ENCODE results near the gene POLR1A. TPM values are rescaled to one million over a fixed set of nuclear protein-coding genes. Genes with fewer than 3 reads are reported as not detected.
A peak's percentile ranks its signal among the peaks of the same experiment; 100 is the strongest.

Gene POLR1A
- polyA plus RNA-seq, 3 donors: 0.45 to 2.1 (median 1.6) TPM

- H3K36me3 Mint-ChIP-seq: peaks cover 58 to 61% of the 10 kb centered on the region in 2 donors
- no peaks in the 10 kb centered on the region for H3K27me3 Mint-ChIP-seq (ENCODE audit: low read depth in 3 of 3)
- WGBS (ENCODE audit: insufficient coverage): 100% methylated on average over 2 of the region's 7 CpGs
- Histone ChIP-seq H3K4me3 (replicated peaks in 1 of 3; ENCODE audit: low read depth in 2 of 3, low read length in 3 of 3) (no peak overlapping the region), H3K9me3 (replicated peaks in 1 of 2; ENCODE audit: control insufficient read depth in 1 of 2, insufficient read depth in 1 of 2, low read length in 2 of 2) (no peaks in the 10 kb centered on the region), H3K4me2 (replicated peaks; ENCODE audit: extremely low read depth, low read length, poor library complexity, severe bottlenecking) (no peak overlapping the region), H2AFZ (ENCODE audit: insufficient read depth, low read depth, low read length, poor library complexity, severe bottlenecking) (no peak overlapping the region), H3K4me1 (ENCODE audit: control insufficient read depth in 1 of 2, insufficient read depth in 2 of 2, low read length in 2 of 2) (peaks cover 3 to 15% of the 10 kb centered on the region in 2 donors), H3K36me3 (replicated peaks in 1 of 2; ENCODE audit: control insufficient read depth in 1 of 2, insufficient read depth in 2 of 2, low read length in 2 of 2) (peaks cover 45 to 52% of the 10 kb centered on the region in 2 donors), H4K20me1 (ENCODE audit: insufficient read depth, low read length) (no peaks in the 10 kb centered on the region), H3K9ac (ENCODE audit: insufficient read depth, low read length, poor library complexity, severe bottlenecking) (no peak overlapping the region), H3K79me2 (ENCODE audit: insufficient read depth, low read length) (no peaks in the 10 kb centered on the region), H3K27me3 (ENCODE audit: control insufficient read depth in 2 of 2, insufficient read depth in 2 of 2, low read length in 2 of 2) (no peaks in the 10 kb centered on the region), H3K27ac (ENCODE audit: low read depth in 1 of 2, low read length in 2 of 2) (peak overlapping the region in 1 of 2 donors; percentile 9)
- H3K9me3 Mint-ChIP-seq: no peaks in the 10 kb centered on the region
- no peak for TF ChIP-seq CTCF (IDR thresholded peaks at IDR 0.05)
- H3K4me1 Mint-ChIP-seq: peaks cover 16% of the 10 kb centered on the region
- intact Hi-C loops (cut with micrococcal nuclease): no loop called here
- H3K4me3 Mint-ChIP-seq: no peak overlapping the region
- no peak for DNase-seq
- peak overlapping the region in 3 of 7 donors; percentile 24 to 48 (median 41) for H3K27ac Mint-ChIP-seq
Observed at GRCh38 chr2:86025229-86025820, 80.4 kb downstream of the POLR1A start.

DNA sequence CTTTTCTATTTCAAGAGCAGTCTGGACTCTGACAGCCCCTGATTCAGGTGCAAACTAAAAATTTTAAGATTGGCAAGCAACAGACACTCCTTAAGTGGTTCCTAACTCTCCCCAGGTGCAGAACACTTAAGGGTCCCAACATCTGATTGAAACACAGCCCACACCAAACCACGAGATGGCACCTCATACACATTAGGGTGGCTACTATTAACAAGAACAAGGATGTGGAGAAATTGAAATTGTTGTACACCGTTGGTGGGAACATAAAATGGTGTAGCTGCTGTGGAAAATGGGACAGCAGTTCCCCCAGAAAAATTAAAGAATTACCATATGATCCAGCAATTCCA, 82.3 kb downstream of the POLR1A start:
- Histone ChIP-seq H3K27me3 (ENCODE audit: control insufficient read depth in 2 of 2, insufficient read depth in 2 of 2, low read length in 2 of 2) (no peaks in the 10 kb centered on the region), H3K4me3 (replicated peaks in 1 of 3; ENCODE audit: low read depth in 2 of 3, low read length in 3 of 3) (no peak overlapping the region), H3K36me3 (replicated peaks in 1 of 2; ENCODE audit: control insufficient read depth in 1 of 2, insufficient read depth in 2 of 2, low read length in 2 of 2) (peaks cover 28 to 32% of the 10 kb centered on the region in 2 donors), H4K20me1 (ENCODE audit: insufficient read depth, low read length) (no peaks in the 10 kb centered on the region), H3K4me2 (replicated peaks; ENCODE audit: extremely low read depth, low read length, poor library complexity, severe bottlenecking) (no peak overlapping the region), H3K4me1 (ENCODE audit: control insufficient read depth in 1 of 2, insufficient read depth in 2 of 2, low read length in 2 of 2) (peaks cover 7 to 18% of the 10 kb centered on the region in 2 donors), H3K9ac (ENCODE audit: insufficient read depth, low read length, poor library complexity, severe bottlenecking) (no peak overlapping the region), H3K79me2 (ENCODE audit: insufficient read depth, low read length) (no peaks in the 10 kb centered on the region), H2AFZ (ENCODE audit: insufficient read depth, low read depth, low read length, poor library complexity, severe bottlenecking) (no peak overlapping the region), H3K9me3 (replicated peaks in 1 of 2; ENCODE audit: control insufficient read depth in 1 of 2, insufficient read depth in 1 of 2, low read length in 2 of 2) (no peaks in the 10 kb centered on the region), H3K27ac (ENCODE audit: low read depth in 1 of 2, low read length in 2 of 2) (no peak overlapping the region)
- H3K9me3 Mint-ChIP-seq: no peaks in the 10 kb centered on the region
- no peak for TF ChIP-seq CTCF (IDR thresholded peaks at IDR 0.05)
- intact Hi-C loops (cut with micrococcal nuclease): no loop called here
- H3K4me3 Mint-ChIP-seq: no peak overlapping the region
- H3K36me3 Mint-ChIP-seq: peaks cover 41% of the 10 kb centered on the region in 2 donors
- no peaks in the 10 kb centered on the region for H3K27me3 Mint-ChIP-seq (ENCODE audit: low read depth in 3 of 3)
- H3K4me1 Mint-ChIP-seq: peaks cover 20% of the 10 kb centered on the region
- WGBS (ENCODE audit: insufficient coverage): no CpG with 5 or more reads among the region's 2 CpGs
- no peak overlapping the region for H3K27ac Mint-ChIP-seq
- no peak for DNase-seq
